Smooth muscle cell (in vitro differentiated cells): ENCODE data around the gene COL20A1. TPM values are rescaled to one million over a fixed set of nuclear protein-coding genes. Genes with fewer than 3 reads are reported as not detected.

ENCODE experiments used
- DNase-seq: peaks from one replicate; lab custom pipeline; 2025; ENCODE audit not compliant: unreplicated experiment; lab: John Stamatoyannopoulos, UW
- H2AFZ ChIP-seq: fragments of 200-600 bp; sonication (generic); 2 replicates; pipeline ENCODE4 v1.6.0; 2016; ENCODE audit warnings: antibody characterized with exemption, low read depth, mild to moderate bottlenecking
- H3F3A ChIP-seq: fragments of 200-600 bp; sonication (generic); 2 replicates; pipeline ENCODE4 v1.6.0; 2017; ENCODE audit warnings: antibody characterized with exemption, low read depth
- H3K27ac ChIP-seq: fragments of 200-600 bp; sonication (generic); 2 replicates; pipeline ENCODE4 v1.5.1; 2016; ENCODE audit warnings: low read depth, mild to moderate bottlenecking
- H3K27me3 ChIP-seq: fragments of 200-600 bp; sonication (generic); 2 replicates; pipeline ENCODE4 v1.6.1; 2016; ENCODE audit warnings: low read depth, mild to moderate bottlenecking
- H3K36me3 ChIP-seq: fragments of 200-600 bp; sonication (generic); 2 replicates; pipeline ENCODE4 v1.5.1; 2016; ENCODE audit warnings: low read depth
- H3K4me1 ChIP-seq: fragments of 200-600 bp; sonication (generic); 2 replicates; pipeline ENCODE4 v1.5.1; 2016; ENCODE audit warnings: low read depth
- H3K4me2 ChIP-seq: fragments of 200-600 bp; sonication (generic); 2 replicates; pipeline ENCODE4 v1.6.0; 2016; ENCODE audit warnings: mild to moderate bottlenecking
- H3K4me3 ChIP-seq: fragments of 200-600 bp; sonication (generic); 2 replicates; pipeline ENCODE4 v1.5.1; 2016; ENCODE audit warnings: mild to moderate bottlenecking
- H3K79me2 ChIP-seq: fragments of 200-600 bp; sonication (generic); 2 replicates; pipeline ENCODE4 v1.6.0; 2016; ENCODE audit warnings: low read depth, mild to moderate bottlenecking
- H3K9ac ChIP-seq: fragments of 200-600 bp; sonication (generic); 2 replicates; pipeline ENCODE4 v1.6.0; 2016; ENCODE audit warnings: low read depth
- H3K9me3 ChIP-seq: fragments of 200-600 bp; sonication (generic); replicated peaks from 2 replicates; pipeline ENCODE4 v1.5.1; 2016; ENCODE audit warnings: low read depth
- H4K20me1 ChIP-seq: fragments of 200-600 bp; sonication (generic); 2 replicates; pipeline ENCODE4 v1.6.0; 2016; ENCODE audit warnings: low read depth
- WGBS: methylation state at CpG from one replicate; pipeline ENCODE4 v1.1.7; 2016; ENCODE audit warnings: low lambda C conversion rate; 5-methylcytosine and 5-hydroxymethylcytosine counted together
- polyA plus RNA-seq: library from polyadenylated mRNA; unstranded; fragments of >200 nt; fragmentation: Nextera tagmentation; extraction: Ambion mirVana; gene quantifications from 2 replicates; pipeline ENCODE4 v1.2.1, GENCODE V29; 2016
- total RNA-seq: library from RNA; depleted of rRNA; stranded (reverse); fragments of >200 nt; gene quantifications from 2 replicates; pipeline ENCODE4 v1.2.3, GENCODE V29; 2014
- TF ChIP-seq, protein P1 (sequence below): fragments of 200-600 bp; sonication (generic); IDR thresholded peaks from 2 replicates; pipeline ENCODE4 v1.5.1; 2017; ENCODE audit warnings: borderline replicate concordance, mild to moderate bottlenecking, antibody characterized with exemption; ENCODE audit not compliant: insufficient read depth, poor library complexity, severe bottlenecking

Gene COL20A1
- total and polyA plus RNA-seq, 2 experiments from 2014 or later, result 0.23 to 0.36 TPM

DNA sequence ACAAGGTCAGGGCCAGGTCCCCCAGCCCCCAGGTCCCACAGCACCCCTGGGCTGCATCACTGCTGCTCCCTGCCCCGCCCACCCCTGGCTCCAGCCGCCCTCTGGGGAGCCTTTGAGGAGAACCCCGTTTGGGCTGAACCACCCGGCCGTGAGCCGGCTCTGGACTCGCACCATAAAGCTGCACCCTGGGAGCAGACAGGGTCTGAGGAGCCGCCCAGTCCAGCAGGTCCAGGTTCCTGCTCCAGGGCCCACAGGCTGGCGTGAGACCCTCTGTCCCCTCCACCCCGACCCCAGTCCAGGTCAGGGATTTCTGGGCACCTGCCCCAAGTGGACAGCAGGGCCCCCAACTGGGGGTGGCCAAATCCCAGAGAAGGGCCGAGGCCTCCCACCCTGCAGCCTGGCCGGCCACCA lies 59.8 kb downstream of the COL20A1 start:
- no peak for DNase-seq
- no peaks in the 10 kb centered on the region for H3K27me3 ChIP-seq
- H3K36me3 ChIP-seq, result no peaks in the 10 kb centered on the region
- H3K9ac ChIP-seq, result no peak overlapping the region
- no peaks in the 10 kb centered on the region for H3K9me3 ChIP-seq
- H2AFZ ChIP-seq, result no peak overlapping the region
- no peak overlapping the region for H3K27ac ChIP-seq
- H3F3A ChIP-seq, result no peaks in the 10 kb centered on the region
- H3K4me2 ChIP-seq, result no peak overlapping the region
- TF ChIP-seq, protein P1, sequence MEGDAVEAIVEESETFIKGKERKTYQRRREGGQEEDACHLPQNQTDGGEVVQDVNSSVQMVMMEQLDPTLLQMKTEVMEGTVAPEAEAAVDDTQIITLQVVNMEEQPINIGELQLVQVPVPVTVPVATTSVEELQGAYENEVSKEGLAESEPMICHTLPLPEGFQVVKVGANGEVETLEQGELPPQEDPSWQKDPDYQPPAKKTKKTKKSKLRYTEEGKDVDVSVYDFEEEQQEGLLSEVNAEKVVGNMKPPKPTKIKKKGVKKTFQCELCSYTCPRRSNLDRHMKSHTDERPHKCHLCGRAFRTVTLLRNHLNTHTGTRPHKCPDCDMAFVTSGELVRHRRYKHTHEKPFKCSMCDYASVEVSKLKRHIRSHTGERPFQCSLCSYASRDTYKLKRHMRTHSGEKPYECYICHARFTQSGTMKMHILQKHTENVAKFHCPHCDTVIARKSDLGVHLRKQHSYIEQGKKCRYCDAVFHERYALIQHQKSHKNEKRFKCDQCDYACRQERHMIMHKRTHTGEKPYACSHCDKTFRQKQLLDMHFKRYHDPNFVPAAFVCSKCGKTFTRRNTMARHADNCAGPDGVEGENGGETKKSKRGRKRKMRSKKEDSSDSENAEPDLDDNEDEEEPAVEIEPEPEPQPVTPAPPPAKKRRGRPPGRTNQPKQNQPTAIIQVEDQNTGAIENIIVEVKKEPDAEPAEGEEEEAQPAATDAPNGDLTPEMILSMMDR, result no peak
- 77% methylated on average over 10 of the region's 12 CpGs for WGBS
- H3K4me3 ChIP-seq, result no peak overlapping the region
- no peaks in the 10 kb centered on the region for H4K20me1 ChIP-seq
- H3K4me1 ChIP-seq, result no peaks in the 10 kb centered on the region
- no peaks in the 10 kb centered on the region for H3K79me2 ChIP-seq

DNA sequence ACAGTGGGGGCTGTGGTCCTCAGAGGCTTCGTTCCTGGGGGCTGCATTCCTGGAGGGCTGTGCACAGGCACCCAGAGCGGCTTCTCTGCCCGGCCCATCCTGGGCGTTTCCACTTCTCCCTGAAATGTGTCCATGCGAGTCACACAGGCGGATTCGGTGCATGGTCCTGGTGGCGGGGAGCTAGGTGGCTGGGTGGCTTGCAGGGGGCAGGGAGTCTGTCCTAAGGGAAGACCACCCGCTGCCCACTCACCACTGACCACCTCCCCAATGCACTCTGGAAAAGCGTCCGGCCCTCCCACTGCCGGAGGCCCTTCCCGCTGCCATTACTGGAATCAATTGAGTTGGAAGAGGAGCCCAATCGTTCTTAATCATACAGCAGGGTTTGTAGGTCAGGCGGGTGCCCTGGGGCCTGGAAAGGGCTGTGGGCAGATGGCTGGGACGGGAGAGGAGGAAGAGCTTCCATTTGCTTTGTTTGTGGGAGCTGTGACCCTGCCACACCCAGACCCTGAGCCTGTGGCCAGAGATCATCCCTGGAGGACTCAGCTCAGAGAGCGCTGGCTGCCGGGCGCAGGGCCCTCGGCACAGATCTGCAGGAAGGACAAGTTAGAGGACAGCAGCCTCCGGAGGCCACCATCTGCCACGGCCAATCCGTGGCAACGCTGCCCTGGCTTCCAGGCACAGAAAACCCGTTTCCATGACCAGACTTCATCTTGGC lies 61.8 kb downstream of the COL20A1 start:
- Histone ChIP-seq H3K9ac (no peak overlapping the region), H2AFZ (no peak overlapping the region), H3K4me1 (no peaks in the 10 kb centered on the region), H4K20me1 (no peaks in the 10 kb centered on the region), H3K4me2 (no peak overlapping the region), H3K4me3 (no peak overlapping the region), H3K9me3 (no peaks in the 10 kb centered on the region), H3K36me3 (no peaks in the 10 kb centered on the region), H3F3A (no peaks in the 10 kb centered on the region), H3K79me2 (no peaks in the 10 kb centered on the region), H3K27me3 (peaks cover 12% of the 10 kb centered on the region), H3K27ac (no peak overlapping the region)
- WGBS, result 94% methylated on average over 23 of the region's 25 CpGs
- DNase-seq, result no peak
- TF ChIP-seq, protein P1, result no peak

DNA sequence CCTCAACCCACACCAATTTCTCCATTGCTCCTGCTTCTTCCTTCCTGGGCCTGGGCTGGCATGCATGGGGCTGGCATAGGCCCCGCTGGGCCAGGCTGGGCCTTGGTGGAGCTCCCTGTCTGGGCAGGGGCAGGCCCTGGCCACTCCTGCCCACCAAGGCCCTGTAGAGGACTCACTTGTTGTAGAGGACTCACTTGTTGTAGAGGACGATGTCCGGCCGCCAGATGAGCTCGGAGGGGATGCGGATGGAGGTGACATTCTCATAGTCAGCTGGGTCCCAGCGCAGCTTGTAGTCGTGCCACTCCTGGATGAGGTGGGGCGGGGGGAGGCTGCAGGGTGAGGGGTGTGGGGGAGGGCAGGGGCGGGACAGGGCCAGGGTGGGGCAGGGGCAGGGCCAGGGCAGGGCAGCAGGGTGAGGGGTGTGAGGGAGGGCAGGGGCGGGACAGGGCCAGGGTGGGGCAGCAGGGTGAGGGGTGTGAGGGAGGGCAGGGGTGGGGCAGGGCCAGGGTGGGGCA lies 62.9 kb downstream of the COL20A1 start:
- peaks cover 23% of the 10 kb centered on the region for H3K27me3 ChIP-seq
- 92% methylated on average over 1 of the region's 11 CpGs for WGBS
- no peak overlapping the region for H3K4me3 ChIP-seq
- no peaks in the 10 kb centered on the region for H4K20me1 ChIP-seq
- DNase-seq, result no peak
- no peaks in the 10 kb centered on the region for H3K36me3 ChIP-seq
- H3K79me2 ChIP-seq, result no peaks in the 10 kb centered on the region
- H3K4me2 ChIP-seq, result no peak overlapping the region
- H2AFZ ChIP-seq, result no peak overlapping the region
- TF ChIP-seq, protein P1, result no peak
- no peaks in the 10 kb centered on the region for H3F3A ChIP-seq
- no peaks in the 10 kb centered on the region for H3K9me3 ChIP-seq
- H3K9ac ChIP-seq, result no peak overlapping the region
- no peaks in the 10 kb centered on the region for H3K4me1 ChIP-seq
- H3K27ac ChIP-seq, result no peak overlapping the region

DNA sequence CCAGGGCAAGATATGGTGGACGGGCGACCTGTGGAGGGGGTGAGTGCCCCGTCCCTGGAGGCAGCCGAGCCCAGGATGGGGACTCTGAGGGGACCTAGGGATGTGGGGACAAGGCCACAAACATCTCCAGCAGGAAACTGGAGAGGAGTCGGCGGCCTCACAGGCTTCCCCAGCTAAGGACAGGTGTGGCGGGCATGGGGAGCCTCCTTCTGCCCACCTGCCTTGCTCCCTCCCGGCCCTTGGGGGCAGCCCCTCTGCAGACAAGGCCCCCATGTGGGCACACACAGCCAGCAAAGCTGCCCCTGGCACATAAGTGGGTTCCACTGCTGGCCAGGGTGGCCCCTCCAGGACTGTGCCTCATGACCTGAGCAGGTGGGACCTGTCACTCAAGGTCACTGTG lies 63.5 kb downstream of the COL20A1 start:
- TF ChIP-seq, protein P1, result no peak
- no peak overlapping the region for H3K9ac ChIP-seq
- H3K36me3 ChIP-seq, result no peaks in the 10 kb centered on the region
- H3K9me3 ChIP-seq, result no peaks in the 10 kb centered on the region
- 94% methylated on average over 8 of the region's 8 CpGs for WGBS
- no peak overlapping the region for H3K4me3 ChIP-seq
- DNase-seq, result no peak
- H3K4me2 ChIP-seq, result no peak overlapping the region
- no peaks in the 10 kb centered on the region for H3K79me2 ChIP-seq
- no peaks in the 10 kb centered on the region for H3K4me1 ChIP-seq
- no peaks in the 10 kb centered on the region for H3F3A ChIP-seq
- H4K20me1 ChIP-seq, result no peaks in the 10 kb centered on the region
- H3K27me3 ChIP-seq, result peaks cover 28% of the 10 kb centered on the region
- no peak overlapping the region for H2AFZ ChIP-seq
- no peak overlapping the region for H3K27ac ChIP-seq
